IPS-11a (cell line): ENCODE results near the gene CGN.

Source experiments
- H3K4me3 ChIP-seq: one replicate; pipeline ENCODE4 v1.5.1; 2013; ENCODE audit warnings: low read depth, low read length, control low read depth

CGN gene

DNA sequence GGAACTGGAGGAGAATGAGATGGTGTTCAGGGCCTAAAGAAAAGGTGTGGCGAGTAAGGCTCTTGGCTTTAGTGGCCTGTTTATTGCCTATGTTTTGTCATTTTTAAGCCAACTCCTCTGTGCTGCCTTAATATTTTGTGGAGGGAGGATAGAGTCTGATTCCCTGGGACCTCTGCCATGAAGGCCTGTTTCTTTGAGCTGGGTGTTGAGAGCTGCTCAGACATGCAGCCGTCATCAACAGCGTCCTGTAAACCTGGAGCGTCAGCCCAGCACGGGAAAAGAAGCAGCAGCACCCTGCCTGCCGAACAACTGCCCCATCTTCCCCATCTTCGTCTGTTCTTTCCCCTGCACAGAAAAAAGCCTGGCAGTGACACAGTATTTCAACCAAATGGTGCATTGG is 73.6 kb downstream of the CGN start:
- no peak overlapping the region for H3K4me3 ChIP-seq

DNA sequence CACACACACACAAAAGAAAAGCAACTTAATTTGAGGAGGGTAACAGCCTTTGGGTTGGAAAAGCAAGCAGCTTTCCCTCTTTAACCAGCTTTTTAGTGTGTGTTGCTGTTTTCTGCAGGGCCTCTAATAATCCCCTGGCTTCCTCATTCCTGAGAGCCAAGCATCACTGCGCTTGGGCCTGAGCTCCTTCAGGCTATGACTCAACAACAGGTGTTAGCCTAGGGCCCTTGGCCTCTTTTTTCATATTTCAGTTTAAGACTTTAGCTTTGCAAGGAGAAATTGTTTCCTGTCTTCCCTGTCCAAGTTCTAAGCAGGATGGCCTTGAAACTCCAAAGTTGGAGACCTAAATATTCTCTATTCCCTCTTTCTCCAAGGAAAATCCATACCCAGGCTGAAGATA is 74.4 kb downstream of the CGN start:
- no peak overlapping the region for H3K4me3 ChIP-seq
